ENCODE results near the gene LRMDA.
"Not testable (repeated sequence)": the region's sequence is repeated elsewhere in the genome, so short reads cannot be mapped to it uniquely, and the experiment has no call there.

Gene LRMDA

DNA sequence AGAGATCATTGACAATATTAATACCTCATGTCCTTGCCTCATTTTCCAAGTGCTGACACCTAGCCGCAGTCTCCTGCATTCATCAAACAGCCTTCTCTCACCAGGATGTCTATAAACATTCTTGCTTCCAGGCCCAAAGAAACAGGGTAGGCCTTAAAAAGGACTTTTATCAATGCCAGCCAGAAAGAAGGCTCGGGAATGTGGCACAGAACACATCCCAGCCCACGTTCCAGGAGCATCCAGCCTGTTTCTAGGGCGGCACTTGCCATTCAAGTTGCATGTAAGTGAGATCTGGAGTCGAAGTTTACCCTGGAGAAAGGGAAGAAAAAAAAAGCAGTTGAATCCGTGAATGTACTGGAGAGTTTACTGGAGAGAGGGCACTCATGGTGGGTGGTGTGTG lies 1123.1 kb downstream of the LRMDA start:
- no peak for DNase-seq

GRCh38 chr10:76555067-76555670 lies 1123.7 kb downstream of the LRMDA start:
- DNase-seq, result no peak

- no peak for DNase-seq
These were observed 1125.9 kb downstream of the LRMDA start for GRCh38 chr10:76557366-76557765.

DNA sequence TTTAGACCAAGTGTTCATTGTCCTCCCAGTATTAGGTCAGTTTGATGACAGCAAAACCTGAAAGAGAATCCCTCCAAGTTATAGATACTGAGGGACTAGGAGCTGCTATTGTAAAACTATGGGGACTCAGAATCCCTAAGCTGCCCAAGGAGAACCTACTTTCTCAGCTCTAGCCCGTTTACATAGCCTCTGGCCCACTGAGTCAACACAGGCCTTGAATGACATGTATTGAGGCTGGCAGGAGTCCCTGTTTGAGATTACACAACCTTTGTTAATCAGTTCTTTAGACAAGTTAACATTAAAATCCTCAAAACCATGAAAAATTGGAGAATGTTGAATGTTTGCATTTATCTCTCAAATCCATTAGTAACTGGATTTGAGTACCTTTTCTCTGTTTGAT lies 1127.2 kb downstream of the LRMDA start:
- no peak for DNase-seq

- DNase-seq, result no peak
These were observed 1127.8 kb downstream of the LRMDA start for GRCh38 chr10:76558996-76559891.

DNA sequence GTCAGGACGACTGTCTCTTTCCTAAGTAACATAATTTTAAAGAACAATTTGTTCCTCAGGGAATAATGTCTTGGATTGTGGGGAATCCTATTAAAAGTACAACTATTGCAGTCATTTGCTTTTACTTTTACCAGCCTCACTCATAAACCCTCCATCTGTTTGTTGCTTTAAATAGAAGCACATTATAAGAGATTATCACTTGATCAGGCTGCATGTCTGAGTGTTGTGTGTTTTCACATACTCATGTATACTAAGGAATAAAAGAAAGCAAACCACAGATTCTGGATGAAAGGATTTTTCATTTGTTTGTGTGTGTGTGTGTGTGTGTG lies 1128.4 kb downstream of the LRMDA start:
- DNase-seq, result no peak

GRCh38 chr10:76560338-76560737 lies 1128.9 kb downstream of the LRMDA start:
- no peak for DNase-seq

GRCh38 chr10:76563286-76563685 lies 1131.9 kb downstream of the LRMDA start:
- DNase-seq, result no peak

DNA sequence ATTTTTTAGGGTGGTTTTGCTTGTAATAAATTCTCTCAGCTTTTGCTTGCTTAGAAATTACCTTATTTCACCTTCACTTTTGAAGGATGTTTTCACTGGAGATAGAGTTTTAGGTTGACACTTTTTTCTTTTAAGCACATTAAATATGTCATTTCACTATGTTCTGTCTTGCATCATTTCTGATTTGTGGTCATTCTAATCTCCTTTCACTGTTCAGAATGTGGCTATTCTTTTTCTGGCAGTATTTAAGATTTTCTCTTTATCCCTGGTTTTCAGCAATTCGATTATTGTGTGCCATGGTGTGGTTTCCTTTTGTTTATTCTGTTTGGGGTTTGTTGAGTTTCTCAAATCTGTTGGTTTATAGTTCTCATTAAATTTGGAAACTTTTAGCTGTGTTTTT lies 1140.6 kb downstream of the LRMDA start:
- DNase-seq, result no peak

GRCh38 chr10:76576276-76576962 lies 1145.0 kb downstream of the LRMDA start:
- no peak for DNase-seq

DNA sequence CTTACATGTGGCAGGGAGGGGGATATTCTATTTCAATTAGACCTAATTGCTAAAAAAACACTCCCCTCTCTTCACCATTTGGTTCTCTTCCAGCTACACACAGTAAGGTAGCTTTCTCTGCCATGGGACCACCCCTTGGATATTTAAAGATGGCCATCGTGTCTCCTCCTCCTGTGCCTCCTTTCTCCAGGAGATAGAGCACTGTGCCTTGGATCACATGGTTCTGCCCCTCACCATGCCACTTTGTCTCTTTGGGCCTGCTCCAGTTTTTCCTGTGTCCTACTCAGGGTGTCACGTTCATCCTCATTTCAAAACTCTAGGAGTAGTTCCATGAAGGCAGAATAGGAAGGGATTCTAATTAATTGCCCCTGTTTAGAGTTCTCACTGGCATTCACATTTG lies 1146.0 kb downstream of the LRMDA start:
- no peak for DNase-seq

GRCh38 chr10:76581506-76582256 lies 1150.3 kb downstream of the LRMDA start:
- DNase-seq, result no peak

- no peak for DNase-seq
These were observed 1151.1 kb downstream of the LRMDA start for GRCh38 chr10:76582531-76582930.

DNA sequence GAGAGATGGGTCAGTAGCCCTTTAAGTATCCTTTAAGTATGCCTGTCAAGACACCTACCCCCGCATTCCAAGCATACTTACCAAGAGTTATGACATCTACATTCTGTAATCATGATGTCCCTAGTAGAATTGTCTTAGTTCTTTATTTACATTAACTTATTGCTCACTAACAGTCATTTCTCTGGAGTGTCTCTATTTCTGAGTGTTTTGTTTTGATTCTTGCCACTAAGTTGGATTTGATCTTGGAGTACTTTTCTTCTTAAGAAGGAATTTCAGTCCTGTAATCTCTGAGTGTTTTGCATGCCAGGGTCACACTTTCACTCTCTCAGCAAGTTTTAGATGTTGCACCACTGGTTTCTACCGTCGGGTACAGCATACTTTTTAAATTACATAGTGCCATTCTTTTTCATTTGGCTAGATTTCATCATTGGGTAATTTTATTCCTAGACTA lies 1152.3 kb downstream of the LRMDA start:
- no peak for DNase-seq

- DNase-seq, result not testable (repeated sequence)
These were observed 1153.0 kb downstream of the LRMDA start for GRCh38 chr10:76584466-76584865.
